Peyer's patch (tissue), 4 donors: Measurements from ENCODE around the gene PCDHB15.

Source experiments
- CTCF ChIP-seq, 6 experiments: fragments of 450-650 bp in 4 of 6; fragments of 200-600 bp in 2 of 6; sonication (generic) in 1 of 6; IDR thresholded peaks; one replicate each; pipeline ENCODE4 v1.5.1; 2017 to 2019; ENCODE audit warnings: antibody characterized with exemption in 6 of 6, mild to moderate bottlenecking in 3 of 6, moderate library complexity in 1 of 6
- POLR2A ChIP-seq, 2 donors: fragments of 450-650 bp; IDR thresholded peaks; one replicate each; pipeline ENCODE4 v1.5.1; 2017; ENCODE audit warnings: antibody characterized with exemption in 2 of 2, mild to moderate bottlenecking in 2 of 2, moderate library complexity in 2 of 2

DNA sequence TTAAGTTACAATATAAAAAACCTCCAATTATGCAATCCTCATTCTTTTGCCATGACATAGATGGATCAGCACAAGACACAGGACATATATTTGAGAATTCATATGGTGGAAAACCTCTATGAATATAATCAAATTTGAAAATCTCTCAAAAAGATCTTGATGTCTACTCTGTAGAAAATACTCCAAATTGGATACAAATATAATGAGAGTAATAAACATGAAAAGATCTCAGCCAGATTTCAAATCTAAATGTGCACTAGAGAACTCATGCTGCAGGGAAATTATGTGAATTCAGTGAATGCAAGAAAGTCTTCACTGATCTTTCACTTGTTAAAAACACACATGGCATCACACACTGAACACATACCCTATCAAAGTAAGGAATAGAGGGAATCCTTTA, 13.8 kb downstream of the PCDHB15 start:
- TF ChIP-seq CTCF (IDR thresholded peaks at IDR 0.05) (no peak), POLR2A (IDR thresholded peaks at IDR 0.05) (no peak)
